GM19372 (cell line): ENCODE results near the gene RPH3AL.
"Not testable (repeated sequence)": the region's sequence is repeated elsewhere in the genome, so short reads cannot be mapped to it uniquely, and the experiment has no call there.

Experiments
- ATAC-seq: cut with Tn5 transposase; IDR thresholded peaks from one replicate; pipeline ENCODE4 v1.9.1; 2021; ENCODE audit warnings: mild to moderate bottlenecking, low read depth, moderate library complexity; ENCODE audit not compliant: unreplicated experiment

RPH3AL gene

DNA sequence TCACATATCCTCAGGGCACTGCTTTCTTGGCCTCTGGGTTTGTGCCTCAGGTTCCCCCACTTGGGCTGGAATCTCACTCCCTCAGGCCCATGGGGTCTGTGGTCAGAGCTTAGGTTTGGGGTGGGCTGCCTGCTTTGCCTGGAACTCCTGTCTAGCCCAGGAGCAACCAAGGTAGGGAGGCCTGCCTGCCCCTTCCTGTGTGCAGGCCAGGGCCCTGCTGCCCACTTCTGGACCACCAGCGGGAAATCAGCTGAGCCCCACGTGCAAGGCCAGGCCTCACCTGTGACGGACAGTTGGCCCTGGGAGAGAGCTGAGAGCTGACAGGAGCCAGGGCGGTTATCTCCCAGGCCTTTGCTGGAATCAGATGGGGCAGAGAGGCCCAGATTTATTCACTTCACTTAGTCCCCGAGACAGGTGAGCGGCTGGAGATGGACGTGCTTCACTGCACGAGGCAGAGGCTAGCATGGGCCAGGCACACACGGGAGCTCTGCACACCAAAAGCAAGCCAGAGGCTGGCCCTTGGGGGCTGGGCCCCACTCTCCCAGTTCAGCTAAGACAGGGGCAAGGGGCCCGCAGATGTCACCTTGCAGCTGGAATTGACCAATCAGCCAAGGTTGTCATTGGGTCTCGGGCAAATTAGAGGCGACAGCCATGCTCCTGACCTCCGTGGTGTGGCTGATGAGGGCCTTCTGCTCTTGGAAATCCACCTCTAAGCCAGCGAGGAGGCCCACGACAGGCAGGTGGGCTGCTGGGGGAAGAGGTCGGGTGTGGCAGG lies 121.2 kb downstream of the RPH3AL start:
- no peak for ATAC-seq

DNA sequence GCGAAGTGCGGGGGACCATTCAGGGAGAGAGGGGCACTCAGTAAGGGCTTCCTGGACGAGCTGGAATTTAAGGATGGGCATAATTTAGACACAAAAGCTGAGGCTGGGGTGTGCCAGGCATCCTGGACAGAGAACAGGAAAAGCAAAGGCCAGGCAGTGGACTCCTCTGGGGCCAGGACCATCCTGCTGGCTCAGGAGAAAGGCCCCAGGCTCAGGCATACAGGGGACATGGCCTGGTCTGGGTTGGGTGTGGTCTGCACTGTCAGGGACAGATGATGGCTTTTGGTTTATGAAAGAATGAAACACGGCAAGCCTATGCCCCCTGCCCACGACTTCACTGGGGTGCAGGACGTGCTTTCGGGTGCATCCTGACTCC lies 122.2 kb downstream of the RPH3AL start:
- ATAC-seq, result no peak

DNA sequence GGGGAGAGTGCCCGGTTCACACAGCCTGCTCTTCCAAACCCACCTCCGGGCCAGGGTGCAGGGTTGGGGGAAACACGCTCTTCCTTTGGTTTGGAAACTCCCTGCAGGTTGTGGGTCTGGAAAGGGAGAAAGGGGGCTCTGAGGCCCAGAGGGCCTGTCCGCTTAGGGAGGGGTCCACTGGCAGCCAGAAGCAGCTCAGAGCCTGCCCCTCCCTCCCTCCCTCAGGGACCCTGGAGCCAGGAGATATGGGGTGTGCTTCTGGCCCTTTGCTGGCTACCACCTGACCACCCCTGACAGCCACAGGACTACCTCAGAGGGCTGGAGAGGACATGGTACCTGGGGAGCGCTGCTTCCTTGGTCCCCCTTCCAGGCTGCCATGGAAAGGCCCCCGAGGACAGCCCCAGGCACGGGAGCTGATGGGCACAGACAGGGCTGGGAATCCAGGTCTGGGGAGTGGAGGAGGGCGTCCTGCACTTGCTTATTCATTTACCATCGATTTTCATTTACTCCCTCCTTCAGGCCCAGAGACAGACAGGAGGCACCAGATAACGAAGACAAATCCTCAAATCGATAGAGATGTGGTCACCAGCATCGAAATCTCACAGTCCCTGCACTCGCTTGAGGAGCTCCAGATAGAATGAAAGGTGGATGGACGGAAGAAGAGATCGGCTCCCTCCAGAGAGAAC lies 122.8 kb downstream of the RPH3AL start:
- no peak for ATAC-seq

DNA sequence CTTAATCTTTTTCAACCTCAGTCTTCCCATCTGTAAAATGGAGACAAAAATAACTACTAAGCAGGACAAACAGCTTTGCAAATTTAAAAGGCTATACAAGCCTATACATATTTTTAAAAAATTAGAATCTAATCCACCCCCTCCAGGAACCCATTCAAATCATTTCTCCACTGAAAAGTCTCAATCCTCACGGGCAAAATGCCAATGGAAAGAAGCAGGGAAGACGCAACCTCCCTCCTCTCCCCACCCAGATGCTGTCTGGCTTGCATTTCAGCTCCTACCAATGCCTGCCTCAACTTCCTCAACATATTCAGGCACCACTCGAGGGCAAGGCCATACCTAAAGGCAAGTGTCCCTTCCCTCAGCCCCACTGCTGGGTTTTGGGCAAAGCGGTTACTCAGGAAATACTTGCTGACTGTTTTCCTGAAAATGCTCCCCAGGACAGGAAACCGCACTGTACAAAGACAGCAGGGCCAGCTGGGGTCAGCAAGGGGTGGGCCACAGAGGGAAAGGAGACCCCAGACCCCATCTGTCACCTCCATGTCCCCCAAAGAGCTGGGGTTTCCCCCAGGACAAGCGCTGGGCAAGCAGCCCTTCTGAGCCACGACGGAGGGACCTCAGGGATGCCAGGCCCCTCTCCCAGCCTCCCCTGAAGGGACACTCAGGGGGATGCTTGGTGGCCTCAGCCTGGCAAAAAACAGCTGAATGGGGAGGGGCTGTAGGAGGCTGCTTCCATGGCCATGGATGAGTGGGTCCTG lies 123.5 kb downstream of the RPH3AL start:
- ATAC-seq, result no peak

DNA sequence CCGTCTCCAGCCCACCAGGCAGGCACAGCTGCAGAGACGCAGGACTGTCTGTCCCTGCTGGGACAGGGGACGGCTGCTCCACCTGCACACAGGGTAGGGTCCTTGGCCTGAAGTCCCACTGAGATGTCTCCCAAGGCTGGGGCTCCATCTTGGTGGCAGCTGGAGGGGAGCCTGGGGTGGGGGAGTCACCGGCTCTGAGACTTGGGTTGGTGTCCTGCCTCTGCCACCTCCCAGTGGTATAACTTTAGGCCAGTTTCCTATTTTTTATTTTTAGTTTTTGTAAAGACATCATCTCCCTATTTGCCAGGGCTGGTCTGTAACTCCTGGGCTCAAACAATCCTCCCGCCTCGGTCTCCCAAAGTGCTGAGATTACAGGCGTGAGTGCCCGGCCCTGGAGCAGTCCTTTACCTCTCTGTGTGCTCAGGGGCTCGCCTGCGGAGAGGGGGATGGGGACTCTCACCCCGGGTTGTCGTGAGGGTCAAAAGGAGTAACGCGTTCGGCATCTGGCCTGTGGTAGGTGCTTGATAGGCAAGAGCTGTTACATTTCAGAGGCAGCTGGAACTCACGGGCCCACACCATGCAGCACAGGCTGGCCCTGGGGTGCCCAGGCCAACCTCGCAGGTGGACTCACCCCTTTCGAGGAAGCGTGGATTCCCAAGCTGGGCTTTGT lies 124.5 kb downstream of the RPH3AL start:
- no peak for ATAC-seq

DNA sequence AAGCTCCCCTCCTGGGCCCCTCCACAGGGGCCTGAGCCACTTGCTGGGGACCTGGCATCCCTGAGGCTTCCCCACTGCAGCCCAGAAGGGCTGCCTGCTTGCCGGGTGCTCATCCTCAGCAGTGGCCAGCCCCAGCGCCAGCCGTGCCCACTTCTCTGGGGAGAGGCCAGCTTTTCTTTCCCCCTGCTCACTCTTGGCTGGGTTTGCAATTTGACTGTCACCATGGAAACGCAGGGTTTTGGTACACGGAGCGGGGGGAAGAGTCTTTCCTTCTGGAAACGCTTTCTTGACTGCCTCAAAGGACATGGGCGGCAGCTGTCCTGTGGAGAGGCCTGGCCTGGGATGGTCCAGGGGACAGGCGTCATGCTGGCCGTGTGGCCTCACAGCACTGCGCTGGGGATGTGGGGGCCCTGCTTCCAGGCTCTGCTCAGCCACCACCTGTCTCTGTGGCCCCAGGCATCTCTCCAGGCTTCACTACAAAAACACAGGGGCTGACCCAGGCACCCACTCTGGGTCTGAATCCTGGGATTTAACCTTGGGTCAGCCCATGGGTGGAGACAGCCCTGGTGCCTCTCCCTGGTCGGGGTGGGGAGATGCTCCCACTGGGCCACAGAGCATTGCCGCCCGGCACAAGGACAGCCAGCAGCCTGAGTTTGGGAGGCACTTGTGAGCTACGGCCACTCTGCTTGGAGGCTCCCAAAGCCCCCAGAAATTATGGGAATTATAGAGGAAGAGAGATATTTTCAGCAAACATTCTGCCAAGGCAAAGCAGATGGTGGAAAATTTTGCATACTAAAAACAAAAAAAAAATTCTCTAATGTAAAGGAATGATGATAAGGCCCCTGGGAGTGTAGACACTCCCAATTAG lies 125.3 kb downstream of the RPH3AL start:
- no peak for ATAC-seq

DNA sequence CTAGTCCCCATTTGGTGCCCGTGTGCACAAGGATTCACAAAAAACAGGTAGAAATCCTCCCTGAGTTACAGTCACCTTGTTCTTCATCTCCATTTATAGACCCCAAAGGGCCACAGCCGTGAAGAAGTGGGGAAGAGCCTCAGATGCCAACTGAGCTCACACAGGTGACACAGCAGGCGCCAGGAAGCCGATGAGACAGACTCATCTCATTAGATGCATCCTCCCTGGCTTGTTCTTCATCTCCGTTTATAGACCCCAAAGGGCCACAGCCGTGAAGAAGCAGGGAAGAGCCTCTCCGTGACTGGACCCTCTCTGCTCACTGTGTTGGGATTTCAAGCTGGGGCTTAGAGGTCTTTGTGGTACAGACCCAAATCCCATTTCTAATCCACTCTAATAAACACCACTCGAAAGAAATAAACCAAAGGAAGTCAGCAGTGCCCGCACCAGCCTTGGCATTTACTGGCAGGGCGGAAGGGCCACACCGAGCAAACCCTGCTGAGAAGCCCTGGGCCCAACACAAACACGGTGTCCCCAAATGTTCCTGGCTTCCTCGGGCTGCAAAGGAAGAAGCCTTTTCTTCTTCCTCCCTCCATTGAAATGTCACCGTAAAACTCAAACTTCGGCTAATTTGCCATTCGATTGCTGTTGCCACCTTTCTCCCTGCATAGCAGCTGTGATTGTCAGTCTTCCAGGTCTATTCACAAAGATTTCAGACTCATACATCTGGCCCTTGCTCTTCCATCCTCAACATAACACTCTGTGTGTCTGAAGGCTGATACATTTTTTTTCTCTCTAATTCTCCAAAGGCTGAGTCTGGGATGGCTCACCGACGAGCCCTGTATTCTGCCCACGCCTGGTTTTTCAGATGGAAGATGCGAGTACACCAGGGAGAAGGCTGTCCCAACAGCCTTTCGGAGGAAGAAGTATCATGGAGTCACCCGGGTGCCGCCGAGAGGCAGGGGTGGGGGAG lies 126.2 kb downstream of the RPH3AL start:
- ATAC-seq, result no peak

DNA sequence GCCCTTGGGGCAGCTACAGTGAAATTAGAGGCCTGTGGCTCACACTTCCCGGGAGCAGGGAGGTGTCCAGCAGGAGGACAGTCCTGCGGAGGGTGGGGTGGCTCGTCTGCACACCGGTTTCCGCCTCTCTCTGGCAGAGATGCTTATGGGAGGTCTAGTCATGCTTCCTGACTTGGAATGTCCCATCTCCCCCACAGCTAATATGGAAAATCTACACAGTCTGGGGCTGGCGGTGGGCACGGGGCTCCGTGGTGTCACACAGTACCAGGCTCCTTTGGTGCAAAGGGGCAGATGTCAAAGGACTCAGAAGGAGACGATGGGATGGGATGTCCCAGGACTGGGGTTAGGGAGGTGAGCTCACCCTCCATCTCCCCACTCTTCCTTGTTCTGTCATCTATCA lies 127.1 kb downstream of the RPH3AL start:
- no peak for ATAC-seq

DNA sequence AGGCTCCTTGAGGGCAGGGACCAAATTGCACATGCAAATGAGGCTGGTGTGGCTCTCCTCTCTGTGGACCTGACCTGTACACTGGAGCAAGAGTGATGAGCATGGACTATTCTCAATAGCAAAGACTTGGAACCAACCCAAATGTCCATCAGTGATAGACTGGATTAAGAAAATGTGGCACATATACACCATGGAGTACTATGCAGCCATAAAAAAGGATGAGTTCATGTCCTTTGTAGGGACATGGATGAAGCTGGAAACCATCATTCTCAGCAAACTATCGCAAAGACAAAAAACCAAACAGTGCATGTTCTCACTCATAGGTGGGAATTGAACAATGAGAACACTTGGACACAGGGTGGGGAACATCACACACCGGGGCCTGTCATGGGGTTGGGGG lies 128.0 kb downstream of the RPH3AL start:
- ATAC-seq, result not testable (repeated sequence)

DNA sequence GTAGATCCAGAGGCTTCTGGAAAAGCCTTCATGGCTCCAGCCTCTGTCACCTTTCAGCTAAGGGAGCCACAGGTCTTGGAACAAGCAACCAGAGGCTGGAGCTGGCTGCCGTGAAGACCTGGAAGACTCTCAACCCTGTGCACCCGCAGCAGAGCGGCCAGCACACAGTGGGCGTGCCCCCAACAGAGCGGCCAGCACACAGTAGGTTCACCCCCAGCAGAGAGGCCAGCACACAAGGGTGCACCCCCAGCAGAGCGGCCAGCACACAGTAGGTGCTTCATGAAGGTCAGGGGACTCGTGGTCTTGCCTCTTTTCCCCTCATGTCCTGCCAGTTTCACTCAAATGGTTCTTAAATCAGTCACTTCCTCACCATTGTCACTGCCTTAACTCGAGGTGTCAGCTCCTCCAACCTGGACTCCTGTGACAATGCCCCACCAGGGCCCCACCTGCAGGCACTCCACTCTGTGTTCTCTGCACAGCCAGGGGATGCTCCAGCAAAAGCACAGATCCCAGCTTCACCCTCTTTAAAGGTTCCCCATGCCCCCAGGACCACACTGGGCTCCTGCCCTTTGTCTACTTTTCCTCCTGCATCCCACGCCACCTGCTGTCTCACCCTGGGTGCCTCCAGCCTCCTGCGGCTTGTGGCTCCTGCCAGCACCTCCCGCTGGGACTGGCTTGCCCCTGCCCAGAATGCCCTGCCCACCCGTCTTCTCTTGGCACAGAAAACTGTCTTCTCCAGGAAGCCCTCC lies 128.7 kb downstream of the RPH3AL start:
- ATAC-seq, result no peak

DNA sequence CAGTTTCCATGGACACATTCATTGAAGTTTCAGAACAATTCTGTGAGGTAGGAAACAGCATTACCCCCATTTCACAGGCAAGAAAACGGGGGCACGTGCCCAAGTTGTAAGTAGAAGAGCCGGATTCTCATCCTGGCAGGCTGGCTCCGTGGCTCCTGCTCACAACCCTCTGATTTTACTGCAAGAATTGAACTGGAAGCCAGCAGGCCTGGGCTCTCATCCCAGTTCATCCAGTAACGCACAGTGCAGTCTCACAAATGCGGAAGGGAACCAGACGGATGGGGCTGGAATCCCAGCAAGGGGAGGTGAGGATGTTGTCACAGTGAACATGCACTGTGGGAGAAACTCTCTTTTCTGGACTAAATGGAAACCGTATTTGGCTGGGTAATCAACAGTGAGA lies 130.4 kb downstream of the RPH3AL start:
- ATAC-seq, result no peak

DNA sequence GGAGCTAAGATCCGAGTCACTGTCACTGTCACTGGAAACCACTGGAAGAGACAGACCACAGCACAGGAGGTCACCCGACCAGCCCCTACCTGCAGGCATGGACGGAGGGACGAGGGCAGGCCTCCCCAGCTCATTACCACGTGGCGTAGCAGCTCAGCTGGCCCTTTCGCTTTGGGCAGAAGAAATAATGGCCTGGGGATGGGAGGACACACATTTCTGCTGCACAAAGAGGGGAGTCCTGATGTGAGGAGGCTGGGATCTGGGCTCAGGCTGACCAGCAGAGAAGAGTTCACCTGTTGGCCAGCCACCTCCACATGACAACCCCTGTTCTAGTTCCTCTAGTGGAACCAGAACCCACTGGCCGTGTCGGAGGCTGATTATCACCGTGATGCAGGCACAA lies 132.9 kb downstream of the RPH3AL start:
- ATAC-seq, result no peak

DNA sequence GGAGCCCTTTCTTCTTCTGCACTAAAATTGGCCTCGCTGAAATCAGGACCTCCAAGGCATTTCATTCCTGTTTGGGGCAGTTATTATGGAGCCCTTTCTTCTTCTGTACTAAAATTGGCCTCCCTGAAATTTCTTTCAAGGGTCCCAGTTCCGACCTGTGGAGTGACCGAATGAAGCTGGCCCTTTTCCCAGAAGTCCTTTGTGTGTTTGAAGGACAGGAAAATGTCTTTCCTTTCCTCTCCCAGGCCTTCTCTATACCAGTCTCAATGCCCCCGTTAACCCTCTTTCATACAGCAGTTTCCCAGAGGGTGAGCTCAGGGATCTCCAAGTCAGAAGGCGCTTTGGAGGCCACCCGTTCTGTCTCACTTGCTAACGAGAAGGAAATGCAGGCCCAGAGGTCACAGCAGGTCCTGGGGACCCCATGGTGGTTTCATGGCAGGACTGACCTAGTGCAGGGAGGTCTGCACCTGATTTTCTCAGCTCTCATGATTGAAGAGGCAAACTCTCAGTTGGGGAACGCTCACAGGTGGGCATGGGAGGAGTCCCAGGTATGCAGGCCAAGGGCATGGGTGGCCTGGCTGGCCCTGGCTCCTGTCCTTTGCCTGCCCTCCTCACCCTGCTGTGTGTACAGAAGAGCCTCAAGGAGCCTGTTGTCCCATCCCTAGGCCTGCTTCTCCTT lies 134.0 kb downstream of the RPH3AL start:
- ATAC-seq, result no peak

DNA sequence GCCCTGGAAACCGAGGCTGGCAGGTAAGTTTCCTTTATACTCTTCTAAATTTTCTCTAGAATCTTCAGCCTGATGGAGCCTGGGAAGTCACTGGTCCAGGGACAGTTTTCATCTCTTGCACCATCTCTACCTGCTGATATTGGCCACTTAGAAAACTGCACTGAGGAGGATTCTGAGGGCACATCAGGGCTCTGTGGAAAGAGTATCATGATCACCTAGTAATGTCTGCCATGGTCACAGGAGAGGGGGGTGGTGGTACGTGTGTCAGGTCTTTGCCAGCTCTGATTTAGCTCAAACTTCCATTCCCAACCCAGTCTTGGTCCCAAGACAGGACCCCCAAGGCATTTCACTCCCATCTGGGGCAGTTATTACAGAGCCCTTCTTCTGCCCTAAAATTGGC lies 136.0 kb downstream of the RPH3AL start:
- ATAC-seq, result no peak

DNA sequence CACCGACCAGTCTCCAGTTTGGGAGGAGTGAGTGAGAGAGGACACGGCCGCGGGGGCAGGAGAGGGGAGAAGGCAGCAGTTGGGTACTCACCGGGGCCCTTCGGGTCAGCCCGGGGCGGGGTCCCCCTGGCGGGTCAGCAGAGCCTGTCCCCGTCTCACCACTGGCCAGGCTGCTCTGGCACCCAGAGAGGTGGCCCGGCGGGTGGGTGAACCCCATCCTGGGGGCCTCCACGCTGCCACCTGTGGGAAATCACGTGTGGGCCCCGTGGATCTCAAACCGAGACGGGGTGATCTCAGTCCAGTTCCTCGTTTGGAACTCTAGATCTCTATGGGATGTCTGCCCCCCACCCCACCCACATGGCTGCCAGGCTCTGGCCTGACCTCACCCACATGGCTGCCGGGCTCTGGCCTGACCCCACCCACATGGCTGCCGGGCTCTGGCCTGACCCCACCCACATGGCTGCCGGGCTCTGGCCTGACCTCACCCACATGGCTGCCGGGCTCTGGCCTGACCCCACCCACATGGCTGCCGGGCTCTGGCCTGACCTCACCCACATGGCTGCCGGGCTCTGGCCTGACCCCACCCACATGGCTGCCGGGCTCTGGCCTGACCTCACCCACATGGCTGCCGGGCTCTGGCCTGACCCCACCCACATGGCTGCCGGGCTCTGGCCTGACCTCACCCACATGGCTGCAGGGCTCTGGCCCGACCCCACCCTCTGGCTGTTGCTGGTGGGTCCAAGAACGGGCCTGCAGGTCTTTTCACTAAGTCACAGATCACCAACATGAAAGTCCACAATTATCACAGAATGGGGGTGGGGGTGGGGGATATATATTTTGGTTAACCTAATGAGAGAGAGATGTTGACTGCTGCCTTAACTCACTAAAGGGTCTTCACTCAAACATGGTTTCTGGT lies 136.8 kb downstream of the RPH3AL start:
- not testable (repeated sequence) for ATAC-seq

DNA sequence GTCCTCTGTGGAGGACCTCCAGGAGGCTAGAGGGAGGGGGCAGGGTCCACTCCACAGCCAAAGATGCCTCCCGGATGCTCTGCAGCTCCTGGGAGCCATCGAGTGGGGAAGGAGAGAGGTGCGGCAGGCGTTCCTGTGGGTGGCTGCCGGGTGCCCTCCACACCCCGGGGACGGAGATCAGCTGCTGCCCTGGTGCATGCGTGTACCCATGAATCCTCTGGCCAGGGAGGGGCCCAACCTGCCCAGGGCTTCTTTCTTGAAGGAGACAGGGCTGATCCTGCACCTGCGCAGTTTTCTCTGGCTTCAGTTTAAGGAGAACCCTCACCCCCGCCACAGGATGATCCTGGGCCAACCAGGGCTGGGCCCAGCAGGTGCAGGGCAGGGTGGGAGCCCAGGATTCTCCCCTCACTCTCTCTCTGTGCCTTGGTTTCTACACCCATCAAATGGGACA lies 137.7 kb downstream of the RPH3AL start:
- no peak for ATAC-seq
